ENCODE results near the gene TRIM44.
"Not testable (repeated sequence)": the region's sequence is repeated elsewhere in the genome, so short reads cannot be mapped to it uniquely, and the experiment has no call there.

TRIM44 gene

GRCh38 chr11:35633827-35634423, 28.6 kb upstream of the TRIM44 start:
- no peak for DNase-seq

GRCh38 chr11:35635933-35636332, 26.6 kb upstream of the TRIM44 start:
- DNase-seq: no peak

- DNase-seq: no peak
Observed at GRCh38 chr11:35639591-35640179, 22.9 kb upstream of the TRIM44 start.

- no peak for DNase-seq
Observed at GRCh38 chr11:35641171-35641897, 21.2 kb upstream of the TRIM44 start.

- DNase-seq: no peak
Observed at GRCh38 chr11:35641964-35642363, 20.6 kb upstream of the TRIM44 start.

GRCh38 chr11:35647421-35648093, 15.0 kb upstream of the TRIM44 start:
- no peak for DNase-seq

- no peak for DNase-seq
Observed at GRCh38 chr11:35650006-35650405, 12.6 kb upstream of the TRIM44 start.

GRCh38 chr11:35650467-35650866, 12.1 kb upstream of the TRIM44 start:
- no peak for DNase-seq

GRCh38 chr11:35651263-35651662, 11.3 kb upstream of the TRIM44 start:
- no peak for DNase-seq

GRCh38 chr11:35652786-35653185, 9.8 kb upstream of the TRIM44 start:
- DNase-seq: not testable (repeated sequence)

- no peak for DNase-seq
Observed at GRCh38 chr11:35654711-35655110, 7.9 kb upstream of the TRIM44 start.

- DNase-seq: no peak
Observed at GRCh38 chr11:35655254-35655653, 7.3 kb upstream of the TRIM44 start.

GRCh38 chr11:35655856-35656255, 6.7 kb upstream of the TRIM44 start:
- DNase-seq: no peak

- no peak for DNase-seq
Observed at GRCh38 chr11:35658020-35658948, 4.3 kb upstream of the TRIM44 start.

GRCh38 chr11:35661534-35661933, 1.0 kb upstream of the TRIM44 start:
- no peak for DNase-seq

- DNase-seq: peak; percentile 5
Observed at GRCh38 chr11:35662061-35662648, 420 bp upstream of the TRIM44 start.

GRCh38 chr11:35663408-35663702, 780 bp downstream of the TRIM44 start:
- DNase-seq: no peak

- no peak for DNase-seq
Observed at GRCh38 chr11:35664977-35665441, 2.4 kb downstream of the TRIM44 start.

- DNase-seq: no peak
Observed at GRCh38 chr11:35667257-35667656, 4.7 kb downstream of the TRIM44 start.

- DNase-seq: not testable (repeated sequence)
Observed at GRCh38 chr11:35668350-35668749, 5.8 kb downstream of the TRIM44 start.

- no peak for DNase-seq
Observed at GRCh38 chr11:35671396-35672127, 9.0 kb downstream of the TRIM44 start.

- DNase-seq: no peak
Observed at GRCh38 chr11:35672608-35673007, 10.0 kb downstream of the TRIM44 start.

Measured in activated T-cell treated with anti-CD3 and anti-CD28 coated beads for 4 hours (primary cell).